Measurements from ENCODE around the gene XRCC3. TPM values are rescaled to one million over a fixed set of nuclear protein-coding genes. Genes with fewer than 3 reads are reported as not detected.

Gene XRCC3
- total RNA-seq, 3 donors from 2014 or later = 5.9 to 10.2 (median 5.9) TPM

DNA sequence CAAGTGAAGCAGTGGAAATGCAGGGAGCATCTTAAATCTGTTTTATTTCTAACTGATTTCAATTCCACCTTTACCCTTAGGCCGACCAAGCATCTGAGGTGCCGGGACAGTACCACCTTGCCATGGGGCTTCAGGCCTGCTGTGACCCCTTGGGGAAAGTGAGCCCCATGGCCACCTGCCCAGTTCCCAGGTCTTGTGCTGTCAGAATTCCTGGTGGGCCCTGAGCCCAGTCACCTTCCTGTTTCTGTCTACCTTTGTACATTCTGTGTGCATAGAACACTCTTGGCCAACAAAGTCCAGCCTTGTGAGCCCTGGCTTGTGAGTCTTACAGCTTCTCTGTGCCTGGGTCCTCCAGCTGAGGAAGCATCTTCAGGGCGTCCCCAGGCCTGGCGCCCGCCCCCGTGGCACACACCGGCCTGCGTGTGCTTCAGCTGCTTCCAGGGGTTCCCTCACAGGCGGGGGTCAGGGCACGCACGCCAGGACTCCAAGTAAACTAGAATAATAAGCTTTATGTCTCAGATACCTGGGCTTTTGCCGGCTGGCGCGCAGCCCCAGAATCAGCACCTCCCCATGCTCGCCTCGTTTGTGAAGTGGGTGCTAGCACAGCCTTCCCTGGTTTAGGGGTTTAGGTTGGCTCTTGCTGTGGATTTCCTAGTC is 10.6 kb upstream of the XRCC3 start:
- Histone ChIP-seq H3K9me3 (no peaks in the 10 kb centered on the region), H3K4me3 (no peak overlapping the region), H3K27ac (no peak overlapping the region), H3K27me3 (no peaks in the 10 kb centered on the region), H3K36me3 (no peaks in the 10 kb centered on the region), H3K4me1 (peaks cover 0 to 32% of the 10 kb centered on the region in 2 donors)
- intact Hi-C loops (cut with DNase I; ENCODE audit: low total_unique reads) = no loop called here
- TF ChIP-seq, protein P1, sequence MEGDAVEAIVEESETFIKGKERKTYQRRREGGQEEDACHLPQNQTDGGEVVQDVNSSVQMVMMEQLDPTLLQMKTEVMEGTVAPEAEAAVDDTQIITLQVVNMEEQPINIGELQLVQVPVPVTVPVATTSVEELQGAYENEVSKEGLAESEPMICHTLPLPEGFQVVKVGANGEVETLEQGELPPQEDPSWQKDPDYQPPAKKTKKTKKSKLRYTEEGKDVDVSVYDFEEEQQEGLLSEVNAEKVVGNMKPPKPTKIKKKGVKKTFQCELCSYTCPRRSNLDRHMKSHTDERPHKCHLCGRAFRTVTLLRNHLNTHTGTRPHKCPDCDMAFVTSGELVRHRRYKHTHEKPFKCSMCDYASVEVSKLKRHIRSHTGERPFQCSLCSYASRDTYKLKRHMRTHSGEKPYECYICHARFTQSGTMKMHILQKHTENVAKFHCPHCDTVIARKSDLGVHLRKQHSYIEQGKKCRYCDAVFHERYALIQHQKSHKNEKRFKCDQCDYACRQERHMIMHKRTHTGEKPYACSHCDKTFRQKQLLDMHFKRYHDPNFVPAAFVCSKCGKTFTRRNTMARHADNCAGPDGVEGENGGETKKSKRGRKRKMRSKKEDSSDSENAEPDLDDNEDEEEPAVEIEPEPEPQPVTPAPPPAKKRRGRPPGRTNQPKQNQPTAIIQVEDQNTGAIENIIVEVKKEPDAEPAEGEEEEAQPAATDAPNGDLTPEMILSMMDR (IDR thresholded peaks at IDR 0.05) = no peak
- TF ChIP-seq POLR2A (IDR thresholded peaks at IDR 0.05) (no peak), POLR2AphosphoS5 (IDR thresholded peaks at IDR 0.05) (no peak)
- no peak for DNase-seq (ENCODE audit: low spot score in 2 of 2)

DNA sequence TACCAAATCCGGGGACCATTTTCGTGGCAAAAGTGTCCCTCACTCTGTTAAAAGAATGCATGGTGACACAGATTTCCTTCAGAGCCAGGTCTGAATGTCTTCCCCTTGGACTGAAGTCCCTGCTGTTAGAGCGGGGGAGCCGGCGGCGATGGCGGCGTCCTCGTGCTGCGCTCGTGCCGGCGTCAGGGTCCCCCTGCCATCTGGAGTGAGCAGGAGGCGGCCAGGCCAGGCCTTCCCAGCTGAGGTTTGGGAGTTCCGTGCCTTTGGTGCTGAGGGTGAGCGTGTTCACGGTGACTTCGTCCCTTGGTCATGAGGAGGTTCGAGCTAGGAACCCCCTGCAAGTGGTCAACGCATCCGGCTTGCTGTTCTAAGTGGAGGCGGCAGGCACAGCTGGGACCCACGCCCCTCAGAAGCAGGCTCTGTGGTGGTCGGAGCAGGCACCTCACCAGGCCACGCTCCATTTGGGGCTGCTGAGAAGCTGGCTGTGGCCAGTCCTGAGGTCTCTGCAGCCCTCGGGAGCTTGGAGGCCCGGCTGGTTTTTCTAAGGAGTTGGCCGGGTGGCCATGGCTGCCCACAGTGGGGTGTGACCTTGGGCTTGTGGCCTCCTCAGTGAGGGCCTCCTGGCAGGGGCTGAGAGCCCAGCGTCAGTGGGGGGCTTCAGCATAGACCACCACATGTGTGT is 9.9 kb upstream of the XRCC3 start:
- TF ChIP-seq POLR2A (IDR thresholded peaks at IDR 0.05) (no peak), POLR2AphosphoS5 (IDR thresholded peaks at IDR 0.05) (no peak)
- TF ChIP-seq, protein P1 (IDR thresholded peaks at IDR 0.05) = no peak
- peaks cover 0 to 32% of the 10 kb centered on the region in 2 donors for H3K4me1 ChIP-seq
- intact Hi-C loops (cut with DNase I; ENCODE audit: low total_unique reads) = no loop called here

DNA sequence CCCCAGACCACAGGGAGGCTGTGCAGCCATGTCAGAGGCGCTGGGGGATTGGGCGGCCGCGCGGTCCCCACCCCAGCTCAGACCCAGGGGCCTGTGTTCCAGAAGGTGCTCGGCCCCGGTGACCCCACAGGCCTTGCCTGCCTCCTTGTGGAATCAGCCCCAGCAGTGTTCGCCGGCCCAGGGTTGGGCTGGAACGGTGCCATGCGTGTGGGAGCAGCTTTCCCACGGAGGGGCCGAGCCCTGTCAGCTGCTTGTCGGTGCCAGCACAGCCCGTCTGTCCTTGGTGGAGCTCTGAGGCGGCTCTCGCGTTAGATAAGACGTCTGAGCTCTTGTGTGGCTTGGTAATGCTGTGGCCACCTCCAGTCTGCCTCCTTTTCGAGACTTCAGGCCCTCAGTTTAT is 8.9 kb upstream of the XRCC3 start:
- Histone ChIP-seq H3K27ac (peak overlapping the region; percentile 14 to 59), H3K9me3 (no peaks in the 10 kb centered on the region), H3K36me3 (no peaks in the 10 kb centered on the region), H3K4me3 (no peak overlapping the region), H3K27me3 (no peaks in the 10 kb centered on the region), H3K4me1 (peaks cover 0 to 23% of the 10 kb centered on the region in 2 donors)
- no peak for DNase-seq (ENCODE audit: low spot score in 2 of 2)
- TF ChIP-seq POLR2A (IDR thresholded peaks at IDR 0.05) (no peak), POLR2AphosphoS5 (IDR thresholded peaks at IDR 0.05) (no peak)
- TF ChIP-seq, protein P1 (IDR thresholded peaks at IDR 0.05) = no peak
- intact Hi-C loops (cut with DNase I; ENCODE audit: low total_unique reads) = no loop called here

More for the DNA sequence above, 9.9 kb upstream of the XRCC3 start:
- Histone ChIP-seq H3K9me3 (no peaks in the 10 kb centered on the region), H3K27me3 (no peaks in the 10 kb centered on the region), H3K4me3 (no peak overlapping the region), H3K27ac (no peak overlapping the region), H3K36me3 (no peaks in the 10 kb centered on the region)
- DNase-seq (ENCODE audit: low spot score in 2 of 2) = no peak

DNA sequence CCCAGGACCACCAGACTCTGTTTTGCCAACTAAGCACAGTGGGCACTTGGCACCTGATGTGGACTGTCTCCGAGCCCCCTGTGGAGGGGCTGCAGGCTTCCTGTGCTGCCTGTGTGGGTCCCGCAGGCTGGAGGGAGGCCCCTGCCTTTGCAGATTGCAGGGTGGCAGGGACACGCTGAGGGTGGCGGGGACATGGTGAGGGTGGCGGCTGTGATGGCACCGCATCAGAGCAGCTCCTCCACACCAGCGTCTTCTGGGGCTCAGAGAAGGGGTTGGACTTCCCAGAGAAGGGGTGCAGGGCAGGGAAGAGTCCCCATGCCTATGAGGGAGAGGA is 8.5 kb upstream of the XRCC3 start:
- TF ChIP-seq POLR2AphosphoS5 (IDR thresholded peaks at IDR 0.05) (no peak), POLR2A (IDR thresholded peaks at IDR 0.05) (no peak)
- TF ChIP-seq, protein P1 (IDR thresholded peaks at IDR 0.05) = no peak
- H3K9me3 ChIP-seq = no peaks in the 10 kb centered on the region
- no peak for DNase-seq (ENCODE audit: low spot score in 2 of 2)
- no peaks in the 10 kb centered on the region for H3K36me3 ChIP-seq
- peaks cover 0 to 20% of the 10 kb centered on the region in 2 donors for H3K4me1 ChIP-seq
- no peaks in the 10 kb centered on the region for H3K27me3 ChIP-seq
- peak overlapping the region in 1 of 3 donors; percentile 9 for H3K4me3 ChIP-seq
- H3K27ac ChIP-seq = peak overlapping the region; percentile 14 to 59
- intact Hi-C loops (cut with DNase I; ENCODE audit: low total_unique reads) = no loop called here
